PC-9 (cell line): ENCODE measurements around the gene PTPRCAP. TPM values are rescaled to one million over a fixed set of nuclear protein-coding genes. Genes with fewer than 3 reads are reported as not detected.

ENCODE experiments used
- BruUV-seq: library from RNA; stranded (reverse); fragments of 400-500 nt; replicated peaks from 2 replicates; lab custom pipeline; 2021; lab: Mats Ljungman, UMichigan
- CTCF ChIA-PET: fragments of 300-600 bp; sonication (Branson Sonifier 250); formaldehyde crosslinking; loops from one replicate; lab custom pipeline; 2022; ENCODE audit warnings: antibody characterized with exemption; lab: Charles Lee
- POLR2A ChIA-PET: fragments of 300-600 bp; sonication (Branson Sonifier 250); formaldehyde crosslinking; loops from one replicate; lab custom pipeline; 2022; ENCODE audit warnings: antibody characterized with exemption; ENCODE audit not compliant: unreplicated experiment; lab: Charles Lee
- DNase-seq, 2 experiments: peaks; one replicate each; pipeline versions ENCODE4 v3.0.0 to v3.0.0-alpha.2; 2015 to 2022; ENCODE audit warnings: mixed read lengths in 1 of 2
- H2AFZ ChIP-seq: fragments of 200-600 bp; sonication (generic); 2 replicates; pipeline ENCODE4 v1.8.1; 2017; ENCODE audit warnings: antibody characterized with exemption
- H3F3A ChIP-seq: fragments of 200-600 bp; sonication (generic); 2 replicates; pipeline ENCODE4 v1.8.1; 2017; ENCODE audit warnings: antibody characterized with exemption, mild to moderate bottlenecking, low read depth; ENCODE audit not compliant: insufficient read depth
- H3K27ac ChIP-seq: fragments of 200-600 bp; sonication (generic); 2 replicates; pipeline ENCODE4 v1.6.1; 2016; ENCODE audit warnings: mixed run types
- H3K27me3 ChIP-seq: fragments of 200-600 bp; sonication (generic); 2 replicates; pipeline ENCODE4 v1.6.1; 2016; ENCODE audit warnings: low read depth, mixed run types; ENCODE audit not compliant: insufficient read depth
- H3K36me3 ChIP-seq: fragments of 200-600 bp; sonication (generic); 2 replicates; pipeline ENCODE4 v1.6.1; 2016; ENCODE audit warnings: low read depth, mixed run types
- H3K4me1 ChIP-seq: fragments of 200-600 bp; sonication (generic); replicated peaks from 2 replicates; pipeline ENCODE4 v1.6.1; 2016; ENCODE audit warnings: mixed run types; ENCODE audit not compliant: insufficient read depth
- H3K4me2 ChIP-seq: fragments of 200-600 bp; sonication (generic); 2 replicates; pipeline ENCODE4 v1.6.1; 2017; ENCODE audit warnings: mixed run types
- H3K4me3 ChIP-seq: fragments of 200-600 bp; sonication (generic); 2 replicates; pipeline ENCODE4 v1.6.1; 2016; ENCODE audit warnings: mixed run types
- H3K79me2 ChIP-seq: fragments of 200-600 bp; sonication (generic); 2 replicates; pipeline ENCODE4 v1.6.1; 2017; ENCODE audit warnings: low read depth, mixed run types
- H3K9me2 ChIP-seq: fragments of 200-600 bp; sonication (generic); 2 replicates; pipeline ENCODE4 v1.8.1; 2017; ENCODE audit warnings: mild to moderate bottlenecking; ENCODE audit not compliant: insufficient read depth
- H3K9me3 ChIP-seq: fragments of 200-600 bp; sonication (generic); 2 replicates; pipeline ENCODE4 v1.8.1; 2016; ENCODE audit warnings: low read depth; ENCODE audit not compliant: insufficient read depth
- H4K20me1 ChIP-seq: fragments of 200-600 bp; sonication (generic); 2 replicates; pipeline ENCODE4 v1.8.1; 2017; ENCODE audit not compliant: insufficient read depth
- EZH2 ChIP-seq: fragments of 200-600 bp; sonication (generic); IDR thresholded peaks from 2 replicates; pipeline ENCODE4 v1.8.0; 2017; ENCODE audit warnings: antibody characterized with exemption, low read depth
- intact Hi-C: fragments of 100-400 bp; cut with micrococcal nuclease; formaldehyde crosslinking; loops from one replicate; pipeline ENCODE4 v1.10.0; 2022; ENCODE audit not compliant: unreplicated experiment
- total RNA-seq: library from RNA; stranded (reverse); gene quantifications from 2 replicates; pipeline ENCODE4 v1.2.3, GENCODE V29; 2021
- TF ChIP-seq, protein P1 (sequence below): fragments of 200-600 bp; sonication (generic); conservative IDR thresholded peaks from 2 replicates; pipeline ENCODE4 v1.6.1; 2017; ENCODE audit warnings: mixed run types, antibody characterized with exemption, mild to moderate bottlenecking, moderate library complexity

PTPRCAP gene
- total RNA-seq, 1 experiment from 2014 or later, result 1.3 TPM

DNA sequence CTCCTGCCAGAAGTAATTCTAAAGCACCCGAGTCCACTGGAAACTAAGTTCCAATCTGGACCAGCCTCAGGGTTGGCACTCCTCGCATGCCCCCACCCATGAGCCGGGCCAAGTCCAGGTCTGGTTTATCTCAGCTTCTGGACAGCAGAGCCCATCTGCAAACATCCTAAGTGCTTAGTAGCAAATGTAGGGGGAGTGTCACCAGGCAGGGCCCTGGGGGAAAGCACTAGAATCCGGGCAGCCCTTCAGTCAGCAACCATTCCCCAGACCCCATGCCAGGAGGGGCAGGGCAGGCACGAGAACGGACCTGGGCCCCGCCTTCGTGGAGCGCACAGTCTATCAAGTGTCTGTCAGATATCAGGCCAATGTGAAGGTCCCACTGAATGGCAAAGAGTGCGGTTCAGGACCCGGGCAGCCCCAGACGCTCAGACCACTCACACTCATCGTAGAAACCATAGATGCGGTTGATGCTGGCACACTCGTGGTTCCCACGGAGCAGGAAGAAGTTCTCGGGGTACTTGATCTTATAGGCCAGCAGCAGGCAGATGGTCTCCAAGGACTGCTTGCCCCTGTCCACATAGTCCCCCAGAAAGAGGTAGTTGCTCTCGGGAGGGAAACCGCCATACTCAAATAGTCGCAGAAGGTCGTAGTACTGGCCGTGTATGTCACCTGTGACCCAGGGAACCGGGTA, 37.1 kb downstream of the PTPRCAP start:
- ChIA-PET POLR2A (no interaction called here), CTCF (interaction anchor here (1.3 kb wide), 1 partner anchor 67 kb away, joined by 9 read pairs; the partner anchor contains the start of gene TMEM134)
- Histone ChIP-seq H3K9me3 (no peaks in the 10 kb centered on the region), H3F3A (peaks cover 20% of the 10 kb centered on the region; the same call in 1 of the 2 replicates), H3K36me3 (0 out of 2 replicates have a peak, but pooled peaks cover 6% of the 10 kb centered on the region), H2AFZ (no peak overlapping the region), H3K9me2 (no peaks in the 10 kb centered on the region), H3K4me1 (peaks cover 14% of the 10 kb centered on the region), H4K20me1 (peaks cover 3% of the 10 kb centered on the region; the same call in 1 of the 2 replicates), H3K4me3 (peak overlapping the region; percentile 99), H3K27ac (no peak overlapping the region), H3K79me2 (peaks cover 20% of the 10 kb centered on the region), H3K27me3 (no peaks in the 10 kb centered on the region), H3K4me2 (peak overlapping the region; percentile 87)
- intact Hi-C loops, result loop anchor here (2.0 kb wide), 2 partner anchors 68 to 106 kb away; partner anchors contain the start of gene TMEM134
- DNase-seq, result no peak
- TF ChIP-seq EZH2, result no peak
- TF ChIP-seq, protein P1, sequence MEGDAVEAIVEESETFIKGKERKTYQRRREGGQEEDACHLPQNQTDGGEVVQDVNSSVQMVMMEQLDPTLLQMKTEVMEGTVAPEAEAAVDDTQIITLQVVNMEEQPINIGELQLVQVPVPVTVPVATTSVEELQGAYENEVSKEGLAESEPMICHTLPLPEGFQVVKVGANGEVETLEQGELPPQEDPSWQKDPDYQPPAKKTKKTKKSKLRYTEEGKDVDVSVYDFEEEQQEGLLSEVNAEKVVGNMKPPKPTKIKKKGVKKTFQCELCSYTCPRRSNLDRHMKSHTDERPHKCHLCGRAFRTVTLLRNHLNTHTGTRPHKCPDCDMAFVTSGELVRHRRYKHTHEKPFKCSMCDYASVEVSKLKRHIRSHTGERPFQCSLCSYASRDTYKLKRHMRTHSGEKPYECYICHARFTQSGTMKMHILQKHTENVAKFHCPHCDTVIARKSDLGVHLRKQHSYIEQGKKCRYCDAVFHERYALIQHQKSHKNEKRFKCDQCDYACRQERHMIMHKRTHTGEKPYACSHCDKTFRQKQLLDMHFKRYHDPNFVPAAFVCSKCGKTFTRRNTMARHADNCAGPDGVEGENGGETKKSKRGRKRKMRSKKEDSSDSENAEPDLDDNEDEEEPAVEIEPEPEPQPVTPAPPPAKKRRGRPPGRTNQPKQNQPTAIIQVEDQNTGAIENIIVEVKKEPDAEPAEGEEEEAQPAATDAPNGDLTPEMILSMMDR, result no peak
- TSS peak; percentile 37 for BruUV-seq

DNA sequence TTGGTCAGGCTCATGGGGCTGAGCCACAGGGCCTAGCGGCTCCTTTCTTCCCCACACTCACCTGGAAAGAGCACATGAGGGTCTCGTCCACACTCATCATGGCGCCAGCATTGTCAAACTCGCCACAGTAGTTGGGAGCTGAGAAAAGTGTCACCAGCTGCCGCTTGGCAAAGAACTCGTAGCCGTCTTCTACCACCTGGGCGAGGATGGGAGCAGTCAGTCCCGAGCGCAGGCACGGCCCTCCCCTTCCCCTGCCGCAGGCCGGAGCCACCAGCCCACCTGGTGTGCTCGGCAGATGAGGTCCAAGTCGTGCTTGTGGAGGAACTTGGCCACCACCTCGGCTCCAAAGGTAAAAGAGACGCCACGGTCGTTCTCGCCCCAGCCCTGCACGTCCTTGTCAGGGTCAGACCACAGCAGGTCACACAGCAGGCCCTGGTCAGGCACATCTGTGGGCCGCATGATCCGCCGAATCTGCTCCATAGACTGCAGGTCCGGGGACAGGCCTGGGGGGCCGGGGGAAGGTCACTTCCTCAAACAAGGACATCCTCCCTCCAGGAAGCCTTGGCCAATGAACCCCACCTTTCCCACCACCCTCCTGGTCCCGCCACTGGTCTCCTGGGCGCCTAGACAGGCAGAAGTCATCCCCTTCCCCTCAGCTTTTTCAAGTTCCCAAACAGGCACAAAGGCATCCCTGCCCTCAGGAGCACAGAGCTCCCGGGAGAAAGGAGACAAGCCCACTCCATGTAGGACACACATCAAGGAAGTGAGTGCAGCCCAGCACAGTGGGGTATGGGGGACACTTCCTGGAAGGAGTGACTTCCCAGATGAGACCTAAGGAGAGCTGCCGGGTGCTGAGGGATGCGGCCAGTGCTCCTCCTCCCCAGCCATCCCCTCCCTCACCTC, 38.6 kb downstream of the PTPRCAP start:
- peaks cover 14% of the 10 kb centered on the region for H3K4me1 ChIP-seq
- no peaks in the 10 kb centered on the region for H3K9me2 ChIP-seq
- H3K36me3 ChIP-seq, result 0 out of 2 replicates have a peak, but pooled peaks cover 6% of the 10 kb centered on the region
- peaks cover 3% of the 10 kb centered on the region; the same call in 1 of the 2 replicates for H4K20me1 ChIP-seq
- H3F3A ChIP-seq, result peaks cover 26% of the 10 kb centered on the region; the same call in 1 of the 2 replicates
- intact Hi-C loops, result no loop called here
- no peak overlapping the region for H3K4me2 ChIP-seq
- no peaks in the 10 kb centered on the region for H3K27me3 ChIP-seq
- no peak overlapping the region for H3K27ac ChIP-seq
- H3K4me3 ChIP-seq, result no peak overlapping the region
- no peak overlapping the region for H2AFZ ChIP-seq
- no peak for DNase-seq
- TF ChIP-seq, protein P1, result no peak
- no peak for TF ChIP-seq EZH2
- ChIA-PET CTCF (no interaction called here), POLR2A (interaction anchor here (0.5 kb wide), 1 partner anchor 40 kb away, joined by 3 read pairs; no protein-coding TSS in a partner anchor)
- no peaks in the 10 kb centered on the region for H3K9me3 ChIP-seq
- no TSS peak for BruUV-seq
- H3K79me2 ChIP-seq, result peaks cover 20% of the 10 kb centered on the region

DNA sequence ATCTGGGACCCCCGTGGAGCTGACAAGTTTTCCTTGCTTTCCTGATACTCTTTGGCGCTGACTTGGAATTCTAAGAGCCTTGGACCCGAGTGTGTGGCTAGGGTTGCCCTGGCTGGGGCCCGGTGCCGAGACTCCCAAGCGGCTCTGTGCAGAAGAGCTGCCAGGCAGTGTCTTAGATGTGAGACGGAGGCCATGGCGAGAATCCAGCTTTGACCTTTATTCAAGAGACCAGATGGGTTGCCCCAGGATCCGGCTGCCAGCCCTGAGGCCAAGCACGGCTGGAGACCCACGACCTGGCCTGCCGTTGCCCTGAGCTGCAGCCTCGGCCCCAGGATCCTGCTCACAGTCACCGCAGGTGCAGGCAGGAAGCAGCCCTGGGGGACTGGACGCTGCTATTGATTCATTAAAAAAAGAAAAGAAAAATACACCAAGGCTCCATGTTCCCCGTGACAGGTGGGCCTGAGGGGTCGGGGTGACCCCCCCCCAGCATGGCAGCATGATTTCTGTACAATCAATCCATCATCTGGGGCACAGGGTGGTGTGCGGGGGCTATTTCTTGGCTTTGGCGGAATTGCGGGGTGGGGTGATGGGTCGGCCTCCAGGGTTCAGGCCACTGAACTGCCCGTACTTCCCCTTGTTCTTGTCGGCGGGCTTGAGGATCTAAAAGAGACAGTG, 39.4 kb downstream of the PTPRCAP start:
- peaks cover 20% of the 10 kb centered on the region for H3K79me2 ChIP-seq
- H3K9me2 ChIP-seq, result no peaks in the 10 kb centered on the region
- no peak for DNase-seq
- H3K27me3 ChIP-seq, result no peaks in the 10 kb centered on the region
- 0 out of 2 replicates have a peak, but pooled peaks cover 6% of the 10 kb centered on the region for H3K36me3 ChIP-seq
- BruUV-seq, result no TSS peak
- CTCF ChIA-PET, result no interaction called here
- peaks cover 14% of the 10 kb centered on the region for H3K4me1 ChIP-seq
- H3K27ac ChIP-seq, result no peak overlapping the region
- intact Hi-C loops, result no loop called here
- peaks cover 3% of the 10 kb centered on the region; the same call in 1 of the 2 replicates for H4K20me1 ChIP-seq
- no peak overlapping the region for H3K4me2 ChIP-seq
- no peak overlapping the region for H2AFZ ChIP-seq
- H3F3A ChIP-seq, result peaks cover 26% of the 10 kb centered on the region; the same call in 1 of the 2 replicates
- TF ChIP-seq EZH2, result no peak
- TF ChIP-seq, protein P1, result no peak
- POLR2A ChIA-PET, result interaction anchor here (0.5 to 0.6 kb wide), 2 partner anchors 41 to 45 kb away, joined by 3 read pairs; no protein-coding TSS in a partner anchor
- no peaks in the 10 kb centered on the region for H3K9me3 ChIP-seq
- no peak overlapping the region for H3K4me3 ChIP-seq
